PC-3 (cell line): ENCODE measurements around the gene CLDN20.

ENCODE experiments used
- CTCF ChIP-seq: fragments of 300-600 bp; sonication (generic); conservative IDR thresholded peaks from 2 replicates; pipeline ENCODE4 v1.5.1; 2017; ENCODE audit warnings: antibody characterized with exemption, low read depth, mild to moderate bottlenecking, low read length
- EZH2 ChIP-seq: fragments of 300-600 bp; sonication (generic); IDR thresholded peaks from one replicate; pipeline ENCODE4 v1.6.1; 2017; ENCODE audit warnings: antibody characterized with exemption, mild to moderate bottlenecking, low read length; ENCODE audit not compliant: unreplicated experiment

- no peak for TF ChIP-seq CTCF
- no peak for TF ChIP-seq EZH2
Observed at GRCh38 chr6:155306958-155307357, 43.1 kb downstream of the CLDN20 start.
